Peyer's patch (tissue), 4 donors: ENCODE results near the gene PKNOX2.

ENCODE experiments used
- POLR2A ChIP-seq, 2 donors: fragments of 450-650 bp; IDR thresholded peaks; one replicate each; pipeline ENCODE4 v1.5.1; 2017; ENCODE audit warnings: antibody characterized with exemption in 2 of 2, mild to moderate bottlenecking in 2 of 2, moderate library complexity in 2 of 2
- TF ChIP-seq, protein P1 (sequence below), 6 experiments: fragments of 450-650 bp in 4 of 6; fragments of 200-600 bp in 2 of 6; sonication (generic) in 1 of 6; IDR thresholded peaks; one replicate each; pipeline ENCODE4 v1.5.1; 2017 to 2019; ENCODE audit warnings: antibody characterized with exemption in 6 of 6, mild to moderate bottlenecking in 3 of 6, moderate library complexity in 1 of 6

DNA sequence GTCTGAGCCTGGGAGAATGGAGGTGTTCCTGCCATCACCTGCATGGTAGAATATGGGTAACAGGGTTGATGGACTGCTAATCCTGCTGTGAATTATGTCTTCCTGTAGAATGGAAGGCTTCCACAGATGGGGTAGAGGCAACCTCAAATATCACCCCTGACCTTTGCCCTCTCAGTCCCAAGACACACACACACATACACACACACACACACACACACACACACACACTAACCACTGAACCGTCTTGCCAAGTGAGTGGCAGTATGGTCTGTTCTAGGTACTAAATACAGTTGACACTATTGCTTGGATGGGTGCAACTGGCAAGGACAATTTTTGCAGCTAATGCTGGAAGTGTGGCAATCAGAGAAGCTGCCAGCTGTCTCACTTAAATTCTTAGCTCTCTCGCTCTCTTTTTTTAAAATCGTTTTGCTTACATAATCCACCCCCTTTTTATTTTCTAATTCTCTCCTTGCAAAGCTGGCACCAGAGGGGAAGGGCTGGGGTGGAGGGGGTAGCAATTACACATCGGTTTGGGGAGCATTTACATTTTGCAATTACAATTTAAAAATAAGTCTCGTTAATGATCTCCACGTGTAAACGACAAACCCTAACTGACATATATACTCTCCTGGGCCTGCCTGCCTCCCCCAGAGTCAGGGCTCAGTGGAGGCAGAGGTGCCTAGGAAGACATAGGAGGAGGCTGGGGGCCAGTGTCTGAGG lies 169.0 kb downstream of the PKNOX2 start:
- TF ChIP-seq POLR2A (IDR thresholded peaks at IDR 0.05): no peak
- TF ChIP-seq, protein P1, sequence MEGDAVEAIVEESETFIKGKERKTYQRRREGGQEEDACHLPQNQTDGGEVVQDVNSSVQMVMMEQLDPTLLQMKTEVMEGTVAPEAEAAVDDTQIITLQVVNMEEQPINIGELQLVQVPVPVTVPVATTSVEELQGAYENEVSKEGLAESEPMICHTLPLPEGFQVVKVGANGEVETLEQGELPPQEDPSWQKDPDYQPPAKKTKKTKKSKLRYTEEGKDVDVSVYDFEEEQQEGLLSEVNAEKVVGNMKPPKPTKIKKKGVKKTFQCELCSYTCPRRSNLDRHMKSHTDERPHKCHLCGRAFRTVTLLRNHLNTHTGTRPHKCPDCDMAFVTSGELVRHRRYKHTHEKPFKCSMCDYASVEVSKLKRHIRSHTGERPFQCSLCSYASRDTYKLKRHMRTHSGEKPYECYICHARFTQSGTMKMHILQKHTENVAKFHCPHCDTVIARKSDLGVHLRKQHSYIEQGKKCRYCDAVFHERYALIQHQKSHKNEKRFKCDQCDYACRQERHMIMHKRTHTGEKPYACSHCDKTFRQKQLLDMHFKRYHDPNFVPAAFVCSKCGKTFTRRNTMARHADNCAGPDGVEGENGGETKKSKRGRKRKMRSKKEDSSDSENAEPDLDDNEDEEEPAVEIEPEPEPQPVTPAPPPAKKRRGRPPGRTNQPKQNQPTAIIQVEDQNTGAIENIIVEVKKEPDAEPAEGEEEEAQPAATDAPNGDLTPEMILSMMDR (IDR thresholded peaks at IDR 0.05): no peak
